Measurements from ENCODE around the gene ADK. TPM values are rescaled to one million over a fixed set of nuclear protein-coding genes. Genes with fewer than 3 reads are reported as not detected.
"Not testable (repeated sequence)": the region's sequence is repeated elsewhere in the genome, so short reads cannot be mapped to it uniquely, and the experiment has no call there.

Gene ADK
- total RNA-seq, 1 experiment from 2014 or later, result 159 TPM

DNA sequence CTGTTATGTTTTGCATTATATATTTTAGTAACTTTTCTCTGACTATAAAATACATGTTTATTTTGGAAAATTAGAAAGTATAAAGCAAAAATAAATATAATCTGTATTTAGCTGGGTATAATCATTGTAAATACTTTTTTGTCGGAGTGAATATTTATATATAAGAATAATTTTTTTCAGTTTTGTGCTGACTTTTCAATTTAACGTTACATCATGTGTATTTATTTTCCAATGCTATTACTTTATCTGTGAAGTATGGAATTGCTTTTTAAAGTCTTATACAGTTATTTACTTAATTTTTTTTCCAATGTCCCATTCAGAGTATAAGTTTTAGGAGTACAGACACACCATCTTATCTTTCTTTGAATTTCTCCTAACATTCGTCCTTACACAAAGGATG lies 15.6 kb upstream of the ADK start:
- no peak for TF ChIP-seq EZH2 (IDR thresholded peaks at IDR 0.05; ENCODE audit: low read depth)
- TF ChIP-seq, protein P1, sequence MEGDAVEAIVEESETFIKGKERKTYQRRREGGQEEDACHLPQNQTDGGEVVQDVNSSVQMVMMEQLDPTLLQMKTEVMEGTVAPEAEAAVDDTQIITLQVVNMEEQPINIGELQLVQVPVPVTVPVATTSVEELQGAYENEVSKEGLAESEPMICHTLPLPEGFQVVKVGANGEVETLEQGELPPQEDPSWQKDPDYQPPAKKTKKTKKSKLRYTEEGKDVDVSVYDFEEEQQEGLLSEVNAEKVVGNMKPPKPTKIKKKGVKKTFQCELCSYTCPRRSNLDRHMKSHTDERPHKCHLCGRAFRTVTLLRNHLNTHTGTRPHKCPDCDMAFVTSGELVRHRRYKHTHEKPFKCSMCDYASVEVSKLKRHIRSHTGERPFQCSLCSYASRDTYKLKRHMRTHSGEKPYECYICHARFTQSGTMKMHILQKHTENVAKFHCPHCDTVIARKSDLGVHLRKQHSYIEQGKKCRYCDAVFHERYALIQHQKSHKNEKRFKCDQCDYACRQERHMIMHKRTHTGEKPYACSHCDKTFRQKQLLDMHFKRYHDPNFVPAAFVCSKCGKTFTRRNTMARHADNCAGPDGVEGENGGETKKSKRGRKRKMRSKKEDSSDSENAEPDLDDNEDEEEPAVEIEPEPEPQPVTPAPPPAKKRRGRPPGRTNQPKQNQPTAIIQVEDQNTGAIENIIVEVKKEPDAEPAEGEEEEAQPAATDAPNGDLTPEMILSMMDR (conservative IDR thresholded peaks at IDR 0.05), result no peak
- intact Hi-C loops (cut with micrococcal nuclease; ENCODE audit: unreplicated experiment), result no loop called here
- no peak overlapping the region for H3K4me3 ChIP-seq
- no peaks in the 10 kb centered on the region for H3K9me3 ChIP-seq (ENCODE audit: insufficient read depth, low read depth)
- no peaks in the 10 kb centered on the region for H3K9me2 ChIP-seq (ENCODE audit: insufficient read depth)
- no peak overlapping the region for H2AFZ ChIP-seq
- CTCF ChIA-PET, result interaction anchor here (0.6 kb wide), 1 partner anchor 66 kb away, joined by 3 read pairs; no protein-coding TSS in a partner anchor
- peaks cover 5% of the 10 kb centered on the region for H4K20me1 ChIP-seq (ENCODE audit: insufficient read depth)
- no peak for DNase-seq
- peaks cover 44% of the 10 kb centered on the region for H3K36me3 ChIP-seq (ENCODE audit: low read depth)
- no peaks in the 10 kb centered on the region for H3K27me3 ChIP-seq (ENCODE audit: insufficient read depth, low read depth)
- no peak overlapping the region for H3K4me2 ChIP-seq
- POLR2A ChIA-PET (ENCODE audit: unreplicated experiment), result interaction anchor here (0.6 kb wide), 1 partner anchor 969 kb away, joined by 7 read pairs; no protein-coding TSS in a partner anchor
- H3K4me1 ChIP-seq (replicated peaks; ENCODE audit: insufficient read depth), result no peaks in the 10 kb centered on the region
- H3K79me2 ChIP-seq (ENCODE audit: low read depth), result peaks cover under 1% of the 10 kb centered on the region; the same call in 1 of the 2 replicates
- BruUV-seq (replicated peaks), result no TSS peak
- no peak overlapping the region for H3K27ac ChIP-seq
- no peaks in the 10 kb centered on the region for H3F3A ChIP-seq (ENCODE audit: insufficient read depth, low read depth)

DNA sequence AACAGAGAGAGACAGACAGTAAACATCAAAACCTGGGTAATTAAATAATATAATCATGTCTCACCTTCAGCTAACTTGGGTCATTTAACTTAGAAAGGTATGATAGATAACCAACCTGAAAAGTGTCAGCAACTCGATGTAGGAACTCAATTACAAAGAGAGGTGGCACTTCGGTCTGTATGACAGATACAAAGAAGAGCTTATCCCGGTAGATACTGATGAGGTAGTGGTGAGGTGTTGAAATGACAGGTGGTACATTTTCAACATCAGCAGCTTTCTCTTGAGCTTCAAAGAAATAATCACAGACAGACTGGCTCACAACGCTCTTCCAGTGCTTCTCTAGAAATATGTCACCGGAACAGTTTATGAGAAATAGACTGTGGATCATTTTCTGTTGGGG lies 13.0 kb upstream of the ADK start:
- ChIA-PET CTCF (interaction anchor here (0.8 kb wide), 1 partner anchor 1098 kb away, joined by 6 read pairs; the partner anchor contains the start of gene COMTD1), POLR2A (ENCODE audit: unreplicated experiment) (no interaction called here)
- no peak for DNase-seq
- H3K9me3 ChIP-seq (ENCODE audit: insufficient read depth, low read depth), result no peaks in the 10 kb centered on the region
- TF ChIP-seq, protein P1 (conservative IDR thresholded peaks at IDR 0.05), result no peak
- no peak for TF ChIP-seq EZH2 (IDR thresholded peaks at IDR 0.05; ENCODE audit: low read depth)
- H3K4me3 ChIP-seq, result no peak overlapping the region
- H3K27ac ChIP-seq, result no peak overlapping the region
- H3K9me2 ChIP-seq (ENCODE audit: insufficient read depth), result no peaks in the 10 kb centered on the region
- intact Hi-C loops (cut with micrococcal nuclease; ENCODE audit: unreplicated experiment), result no loop called here
- BruUV-seq (replicated peaks), result no TSS peak
- H3K79me2 ChIP-seq (ENCODE audit: low read depth), result peaks cover 15% of the 10 kb centered on the region
- no peaks in the 10 kb centered on the region for H3K27me3 ChIP-seq (ENCODE audit: insufficient read depth, low read depth)
- no peak overlapping the region for H3K4me2 ChIP-seq
- no peak overlapping the region for H2AFZ ChIP-seq
- H3K4me1 ChIP-seq (replicated peaks; ENCODE audit: insufficient read depth), result no peaks in the 10 kb centered on the region
- no peaks in the 10 kb centered on the region for H3F3A ChIP-seq (ENCODE audit: insufficient read depth, low read depth)
- peaks cover 5% of the 10 kb centered on the region for H4K20me1 ChIP-seq (ENCODE audit: insufficient read depth)
- peaks cover 39% of the 10 kb centered on the region for H3K36me3 ChIP-seq (ENCODE audit: low read depth)

DNA sequence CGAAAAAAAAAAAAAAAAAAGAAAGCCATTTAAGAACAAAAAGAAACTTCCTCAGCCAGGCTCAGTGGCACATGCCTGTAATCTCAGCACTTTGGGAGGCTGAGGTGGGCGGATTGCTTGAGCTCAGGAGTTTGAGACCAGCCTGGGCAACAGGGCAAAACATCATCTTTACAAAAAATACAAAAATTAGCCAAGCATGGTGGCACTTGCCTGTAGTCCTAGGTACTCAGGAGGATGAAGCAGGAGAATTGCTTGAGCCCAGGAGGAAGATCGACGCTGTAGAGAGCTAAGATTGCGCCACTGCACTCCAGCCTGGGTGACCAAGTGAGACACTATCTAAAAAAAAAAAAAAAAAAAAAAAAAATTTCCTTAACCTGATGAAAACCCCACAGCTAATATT lies 12.4 kb upstream of the ADK start:
- H4K20me1 ChIP-seq (ENCODE audit: insufficient read depth); H3K27ac ChIP-seq; H3K27me3 ChIP-seq (ENCODE audit: insufficient read depth, low read depth); H3K9me3 ChIP-seq (ENCODE audit: insufficient read depth, low read depth); H3K4me1 ChIP-seq (replicated peaks; ENCODE audit: insufficient read depth); DNase-seq; H3F3A ChIP-seq (ENCODE audit: insufficient read depth, low read depth); POLR2A ChIA-PET (ENCODE audit: unreplicated experiment); H2AFZ ChIP-seq; intact Hi-C loops (cut with micrococcal nuclease; ENCODE audit: unreplicated experiment); H3K4me2 ChIP-seq; BruUV-seq (replicated peaks); H3K4me3 ChIP-seq; H3K9me2 ChIP-seq (ENCODE audit: insufficient read depth): not testable (repeated sequence)
- peaks cover 39% of the 10 kb centered on the region for H3K36me3 ChIP-seq (ENCODE audit: low read depth)
- H3K79me2 ChIP-seq (ENCODE audit: low read depth), result peaks cover 19% of the 10 kb centered on the region
- CTCF ChIA-PET, result interaction anchor here (0.6 to 0.8 kb wide), 3 partner anchors 109 to 1097 kb away, joined by 5 to 6 read pairs (median 5); partner anchors contain the start of gene COMTD1

DNA sequence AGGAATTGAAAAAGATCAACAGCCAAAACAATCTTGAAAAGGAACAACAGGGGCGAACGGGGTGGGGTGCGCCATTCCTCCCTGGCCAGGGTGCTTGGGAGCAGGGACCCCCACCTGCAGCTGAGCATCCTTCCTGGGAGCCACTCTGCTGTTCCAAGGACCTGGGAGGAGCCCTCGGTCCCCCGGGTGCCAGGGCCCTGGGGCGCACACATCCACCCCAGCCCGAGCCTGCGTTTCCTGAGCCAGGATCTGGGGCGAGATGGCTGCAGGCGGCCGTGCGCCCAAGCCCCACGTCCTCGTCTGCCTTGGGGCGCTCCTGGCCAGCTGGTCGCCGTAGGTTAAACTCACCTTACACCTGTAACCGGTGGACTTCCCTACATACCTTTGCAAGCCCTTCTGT lies 11.0 kb upstream of the ADK start:
- no peaks in the 10 kb centered on the region for H3K27me3 ChIP-seq (ENCODE audit: insufficient read depth, low read depth)
- no peak for TF ChIP-seq EZH2 (IDR thresholded peaks at IDR 0.05; ENCODE audit: low read depth)
- TF ChIP-seq, protein P1 (conservative IDR thresholded peaks at IDR 0.05), result no peak
- intact Hi-C loops (cut with micrococcal nuclease; ENCODE audit: unreplicated experiment), result no loop called here
- H3F3A ChIP-seq (ENCODE audit: insufficient read depth, low read depth), result no peaks in the 10 kb centered on the region; the same call in 1 of the 2 replicates
- no TSS peak for BruUV-seq (replicated peaks)
- no peak overlapping the region for H3K4me2 ChIP-seq
- peaks cover 5% of the 10 kb centered on the region for H4K20me1 ChIP-seq (ENCODE audit: insufficient read depth)
- H3K36me3 ChIP-seq (ENCODE audit: low read depth), result peaks cover 31% of the 10 kb centered on the region
- no peak for DNase-seq
- no peaks in the 10 kb centered on the region for H3K9me2 ChIP-seq (ENCODE audit: insufficient read depth)
- peaks cover 33% of the 10 kb centered on the region for H3K79me2 ChIP-seq (ENCODE audit: low read depth)
- CTCF ChIA-PET, result no interaction called here
- no peaks in the 10 kb centered on the region for H3K9me3 ChIP-seq (ENCODE audit: insufficient read depth, low read depth)
- H3K4me3 ChIP-seq, result no peak overlapping the region
- H3K27ac ChIP-seq, result no peak overlapping the region
- H2AFZ ChIP-seq, result no peak overlapping the region
- POLR2A ChIA-PET (ENCODE audit: unreplicated experiment), result interaction anchor here (0.7 kb wide), 1 partner anchor 435 kb away, joined by 4 read pairs; no protein-coding TSS in a partner anchor
- H3K4me1 ChIP-seq (replicated peaks; ENCODE audit: insufficient read depth), result no peaks in the 10 kb centered on the region
